22Rv1 (cell line): ENCODE results near the gene ATP8B1.

Source experiments
- H3K27ac ChIP-seq: fragments of 450-650 bp; 2 replicates; pipeline ENCODE4 v1.5.1; 2017
- ZFX ChIP-seq: fragments of 450-650 bp; IDR thresholded peaks from 2 replicates; pipeline ENCODE4 v1.6.1; 2017; ENCODE audit warnings: antibody characterized with exemption, borderline replicate concordance
- TF ChIP-seq, protein P1 (sequence below): fragments of 450-650 bp; IDR thresholded peaks from 2 replicates; pipeline ENCODE4 v1.5.1; 2017; ENCODE audit warnings: mild to moderate bottlenecking

Gene ATP8B1

DNA sequence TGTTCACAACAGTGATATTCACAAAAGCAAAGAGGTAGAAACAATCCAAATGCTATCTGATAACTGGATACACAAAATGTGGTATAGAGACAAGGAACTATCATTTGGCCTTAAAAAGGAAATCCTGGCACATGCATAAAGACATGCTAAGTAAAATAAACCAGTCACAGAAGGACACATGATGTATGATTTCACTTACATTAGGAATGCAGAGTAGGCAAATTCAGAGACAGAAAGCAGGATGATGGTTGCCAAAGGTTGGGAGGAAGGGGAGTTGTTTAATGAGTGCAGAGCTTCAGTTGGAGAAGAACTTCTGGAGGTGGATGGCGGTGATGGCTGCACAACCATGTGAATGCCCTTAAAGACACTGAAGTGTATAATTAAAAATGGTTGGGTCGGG is 38.1 kb downstream of the ATP8B1 start:
- TF ChIP-seq ZFX = no peak
- TF ChIP-seq, protein P1, sequence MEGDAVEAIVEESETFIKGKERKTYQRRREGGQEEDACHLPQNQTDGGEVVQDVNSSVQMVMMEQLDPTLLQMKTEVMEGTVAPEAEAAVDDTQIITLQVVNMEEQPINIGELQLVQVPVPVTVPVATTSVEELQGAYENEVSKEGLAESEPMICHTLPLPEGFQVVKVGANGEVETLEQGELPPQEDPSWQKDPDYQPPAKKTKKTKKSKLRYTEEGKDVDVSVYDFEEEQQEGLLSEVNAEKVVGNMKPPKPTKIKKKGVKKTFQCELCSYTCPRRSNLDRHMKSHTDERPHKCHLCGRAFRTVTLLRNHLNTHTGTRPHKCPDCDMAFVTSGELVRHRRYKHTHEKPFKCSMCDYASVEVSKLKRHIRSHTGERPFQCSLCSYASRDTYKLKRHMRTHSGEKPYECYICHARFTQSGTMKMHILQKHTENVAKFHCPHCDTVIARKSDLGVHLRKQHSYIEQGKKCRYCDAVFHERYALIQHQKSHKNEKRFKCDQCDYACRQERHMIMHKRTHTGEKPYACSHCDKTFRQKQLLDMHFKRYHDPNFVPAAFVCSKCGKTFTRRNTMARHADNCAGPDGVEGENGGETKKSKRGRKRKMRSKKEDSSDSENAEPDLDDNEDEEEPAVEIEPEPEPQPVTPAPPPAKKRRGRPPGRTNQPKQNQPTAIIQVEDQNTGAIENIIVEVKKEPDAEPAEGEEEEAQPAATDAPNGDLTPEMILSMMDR = no peak
- H3K27ac ChIP-seq = no peak overlapping the region

- no peak overlapping the region for H3K27ac ChIP-seq
- TF ChIP-seq, protein P1 = no peak
- no peak for TF ChIP-seq ZFX
These were observed 39.0 kb downstream of the ATP8B1 start for GRCh38 chr18:57764087-57764486.

- TF ChIP-seq ZFX = no peak
- TF ChIP-seq, protein P1 = no peak
- no peak overlapping the region for H3K27ac ChIP-seq
These were observed 40.4 kb downstream of the ATP8B1 start for GRCh38 chr18:57762686-57763085.

DNA sequence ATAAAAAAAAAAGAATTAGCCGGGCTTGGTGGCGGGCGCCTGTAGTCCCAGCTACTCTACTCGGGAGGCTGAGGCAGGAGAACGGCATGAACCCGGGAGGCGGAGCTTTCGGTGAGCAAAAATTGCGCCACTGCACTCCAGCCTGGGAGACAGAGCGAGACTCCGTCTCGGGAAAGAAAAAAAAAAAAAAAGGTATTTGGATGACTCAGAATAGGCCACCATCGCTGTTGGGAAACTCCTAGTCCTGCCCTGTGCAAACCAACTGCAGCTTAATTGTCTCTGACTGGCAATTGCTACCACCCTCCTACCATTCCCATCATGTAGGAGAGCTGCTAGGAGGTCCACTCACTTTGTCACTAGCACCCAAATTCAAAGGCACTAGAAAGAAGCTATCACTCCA is 43.5 kb downstream of the ATP8B1 start:
- TF ChIP-seq, protein P1 = no peak
- no peak for TF ChIP-seq ZFX
- no peak overlapping the region for H3K27ac ChIP-seq

DNA sequence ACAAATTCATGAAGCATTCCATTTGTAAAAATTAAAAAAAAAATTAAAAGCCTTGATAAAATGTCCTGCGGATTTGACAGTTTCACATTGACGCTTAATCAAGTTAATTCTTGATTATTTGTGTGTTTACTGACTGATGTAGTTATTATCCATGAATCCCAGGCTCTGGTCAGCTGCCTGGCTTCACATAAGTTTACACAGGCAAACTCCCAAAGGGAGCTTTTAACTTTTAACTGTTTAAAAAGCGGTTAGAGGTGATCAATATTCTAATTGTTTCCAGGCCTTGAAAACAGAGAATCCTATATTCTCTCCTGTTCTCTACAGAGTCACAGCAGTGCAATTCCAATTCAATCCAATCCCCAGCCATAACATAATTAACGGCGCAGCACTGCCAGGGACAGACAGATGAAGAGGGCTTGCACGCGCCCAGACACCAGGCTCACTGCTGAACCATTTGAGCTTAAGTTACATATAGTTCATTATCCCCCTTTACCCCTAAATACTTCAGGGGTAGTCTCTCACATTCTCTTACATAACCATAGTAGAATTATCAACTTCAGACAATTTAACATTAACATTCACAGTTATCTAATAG is 47.5 kb downstream of the ATP8B1 start:
- no peak overlapping the region for H3K27ac ChIP-seq
- TF ChIP-seq, protein P1 = no peak
- no peak for TF ChIP-seq ZFX

DNA sequence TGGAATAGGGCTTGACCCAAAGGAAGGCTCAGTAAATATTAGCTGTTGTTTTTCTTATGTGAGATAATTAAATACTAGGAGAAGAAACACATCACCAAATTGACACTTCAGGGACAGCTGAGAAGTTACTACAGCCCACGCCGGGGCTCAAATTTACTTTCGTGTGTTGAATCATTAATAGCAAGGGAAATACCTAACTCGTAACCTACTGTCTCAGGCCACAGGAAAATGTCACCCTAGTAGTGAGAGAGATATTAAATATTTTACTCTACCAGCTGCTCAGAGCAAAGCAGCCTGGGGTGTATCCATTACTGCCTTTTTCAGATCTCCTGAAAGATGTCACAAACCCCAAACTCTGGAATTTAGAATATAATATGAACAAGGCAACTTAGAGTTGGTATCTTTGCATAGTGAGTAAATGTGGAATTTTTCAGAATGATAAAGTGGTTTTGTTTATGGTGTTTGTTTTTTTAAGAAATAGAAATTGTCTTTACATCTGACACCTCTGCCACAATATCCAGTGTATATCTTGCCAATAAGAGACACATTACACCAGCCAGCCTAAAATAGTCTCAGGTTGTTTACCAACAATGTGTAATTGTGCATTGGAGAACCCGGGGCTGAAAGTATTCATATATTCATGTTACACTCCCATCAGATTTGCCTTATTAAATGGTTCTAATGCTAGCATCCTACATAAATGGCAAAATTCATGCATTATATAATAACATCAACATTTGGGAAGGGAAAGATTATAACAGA is 48.4 kb downstream of the ATP8B1 start:
- no peak overlapping the region for H3K27ac ChIP-seq
- TF ChIP-seq ZFX = no peak
- TF ChIP-seq, protein P1 = no peak

- TF ChIP-seq ZFX = no peak
- TF ChIP-seq, protein P1 = no peak
- no peak overlapping the region for H3K27ac ChIP-seq
These were observed 50.1 kb downstream of the ATP8B1 start for GRCh38 chr18:57753063-57753462.
